ENCODE measurements around the gene MMP24OS. TPM values are rescaled to one million over a fixed set of nuclear protein-coding genes. Genes with fewer than 3 reads are reported as not detected.

The MMP24OS gene
- total RNA-seq, 1 donor from 2014 or later: 2.9 TPM

DNA sequence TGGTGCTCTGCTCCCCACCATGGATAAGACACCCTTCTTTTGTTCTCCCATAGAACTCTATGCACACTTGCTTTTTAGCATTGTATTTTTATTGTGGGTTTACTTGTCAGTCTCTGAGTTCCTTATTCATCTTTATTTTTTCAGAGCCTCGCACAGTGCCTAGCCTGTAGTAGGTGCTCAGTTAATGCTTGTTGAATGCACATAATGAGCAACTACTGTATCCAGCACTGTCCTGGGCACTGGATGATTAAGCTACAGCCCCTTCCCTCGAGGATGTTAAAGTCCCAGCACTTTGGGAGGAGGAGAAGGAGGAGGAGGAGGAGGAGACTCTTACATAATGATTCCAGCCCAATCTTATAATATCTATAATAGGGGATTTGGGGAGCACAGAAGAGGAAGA, 34.6 kb downstream of the MMP24OS start:
- DNase-seq (ENCODE audit: low spot score): no peak
- Mint-ChIP-seq H3K27me3 (ENCODE audit: insufficient read depth, low read depth) (peaks cover 2% of the 10 kb centered on the region), H3K4me3 (no peak overlapping the region), H3K36me3 (no peaks in the 10 kb centered on the region), H3K27ac (no peak overlapping the region), H3K4me1 (peaks cover 3% of the 10 kb centered on the region), H3K9me3 (no peaks in the 10 kb centered on the region)
- Histone ChIP-seq H3K36me3 (no peaks in the 10 kb centered on the region), H4K20me1 (ENCODE audit: low read depth) (no peaks in the 10 kb centered on the region), H3K79me2 (ENCODE audit: low read depth) (no peaks in the 10 kb centered on the region), H3K9me3 (ENCODE audit: low read depth) (no peaks in the 10 kb centered on the region), H3K4me1 (no peaks in the 10 kb centered on the region), H3K27ac (no peak overlapping the region), H3K9ac (no peak overlapping the region), H3K4me2 (no peak overlapping the region), H3K4me3 (no peak overlapping the region), H3F3A (ENCODE audit: low read depth) (no peaks in the 10 kb centered on the region), H3K27me3 (no peaks in the 10 kb centered on the region), H2AFZ (replicated peaks) (no peak overlapping the region)
- TF ChIP-seq EZH2phosphoT487 (IDR thresholded peaks at IDR 0.05): no peak

- Histone ChIP-seq H3K27me3 (no peaks in the 10 kb centered on the region), H3K4me2 (no peak overlapping the region), H4K20me1 (ENCODE audit: low read depth) (no peaks in the 10 kb centered on the region), H2AFZ (replicated peaks) (no peak overlapping the region), H3K9ac (no peak overlapping the region), H3K27ac (no peak overlapping the region), H3K9me3 (ENCODE audit: low read depth) (no peaks in the 10 kb centered on the region), H3F3A (ENCODE audit: low read depth) (no peaks in the 10 kb centered on the region), H3K79me2 (ENCODE audit: low read depth) (no peaks in the 10 kb centered on the region), H3K4me1 (no peaks in the 10 kb centered on the region), H3K36me3 (no peaks in the 10 kb centered on the region), H3K4me3 (no peak overlapping the region)
- TF ChIP-seq CTCF (IDR thresholded peaks at IDR 0.05) (no peak), EZH2 (IDR thresholded peaks at IDR 0.05) (no peak), EZH2phosphoT487 (IDR thresholded peaks at IDR 0.05) (no peak)
- no peak for DNase-seq (ENCODE audit: low spot score)
- no peak overlapping the region for H3K4me3 Mint-ChIP-seq
- H3K4me1 Mint-ChIP-seq: peaks cover 3% of the 10 kb centered on the region
- H3K27ac Mint-ChIP-seq: no peak overlapping the region
- H3K9me3 Mint-ChIP-seq: no peaks in the 10 kb centered on the region
- peaks cover 3% of the 10 kb centered on the region for H3K27me3 Mint-ChIP-seq (ENCODE audit: insufficient read depth, low read depth)
- H3K36me3 Mint-ChIP-seq: no peaks in the 10 kb centered on the region
These were observed 37.1 kb downstream of the MMP24OS start for GRCh38 chr20:35240811-35241293.

- Histone ChIP-seq H3K27me3 (no peaks in the 10 kb centered on the region), H3K4me1 (no peaks in the 10 kb centered on the region), H3K4me3 (no peak overlapping the region), H3K36me3 (no peaks in the 10 kb centered on the region), H3K4me2 (no peak overlapping the region), H3K9ac (no peak overlapping the region), H3K9me3 (ENCODE audit: low read depth) (no peaks in the 10 kb centered on the region), H4K20me1 (ENCODE audit: low read depth) (no peaks in the 10 kb centered on the region), H3K79me2 (ENCODE audit: low read depth) (no peaks in the 10 kb centered on the region), H3K27ac (no peak overlapping the region), H2AFZ (replicated peaks) (no peak overlapping the region), H3F3A (ENCODE audit: low read depth) (no peaks in the 10 kb centered on the region)
- H3K27me3 Mint-ChIP-seq (ENCODE audit: insufficient read depth, low read depth): peaks cover 3% of the 10 kb centered on the region
- no peaks in the 10 kb centered on the region for H3K9me3 Mint-ChIP-seq
- DNase-seq (ENCODE audit: low spot score): no peak
- no peak for TF ChIP-seq EZH2phosphoT487 (IDR thresholded peaks at IDR 0.05)
- no peak for TF ChIP-seq CTCF (IDR thresholded peaks at IDR 0.05)
- no peak for TF ChIP-seq EZH2 (IDR thresholded peaks at IDR 0.05)
- peaks cover 3% of the 10 kb centered on the region for H3K4me1 Mint-ChIP-seq
- no peak overlapping the region for H3K4me3 Mint-ChIP-seq
- H3K27ac Mint-ChIP-seq: no peak overlapping the region
- H3K36me3 Mint-ChIP-seq: no peaks in the 10 kb centered on the region
These were observed 37.7 kb downstream of the MMP24OS start for GRCh38 chr20:35240083-35240810.

- Mint-ChIP-seq H3K27me3 (ENCODE audit: insufficient read depth, low read depth) (peaks cover 4% of the 10 kb centered on the region), H3K4me3 (no peak overlapping the region), H3K36me3 (no peaks in the 10 kb centered on the region), H3K9me3 (no peaks in the 10 kb centered on the region), H3K27ac (no peak overlapping the region), H3K4me1 (peaks cover 3% of the 10 kb centered on the region)
- DNase-seq (ENCODE audit: low spot score): no peak
- no peak overlapping the region for H3K4me3 ChIP-seq
- no peaks in the 10 kb centered on the region for H3K79me2 ChIP-seq (ENCODE audit: low read depth)
- H3F3A ChIP-seq (ENCODE audit: low read depth): no peaks in the 10 kb centered on the region
- no peaks in the 10 kb centered on the region for H3K36me3 ChIP-seq
- H3K4me1 ChIP-seq: no peaks in the 10 kb centered on the region
- no peaks in the 10 kb centered on the region for H4K20me1 ChIP-seq (ENCODE audit: low read depth)
- no peak overlapping the region for H3K4me2 ChIP-seq
- no peak overlapping the region for H2AFZ ChIP-seq (replicated peaks)
- no peaks in the 10 kb centered on the region for H3K9me3 ChIP-seq (ENCODE audit: low read depth)
- H3K27me3 ChIP-seq: no peaks in the 10 kb centered on the region
- no peak overlapping the region for H3K9ac ChIP-seq
- no peak overlapping the region for H3K27ac ChIP-seq
- TF ChIP-seq CTCF (IDR thresholded peaks at IDR 0.05): no peak
- TF ChIP-seq EZH2 (IDR thresholded peaks at IDR 0.05): no peak
- no peak for TF ChIP-seq EZH2phosphoT487 (IDR thresholded peaks at IDR 0.05)
These were observed 39.2 kb downstream of the MMP24OS start for GRCh38 chr20:35238735-35239134.

Measured in neural progenitor cell (in vitro differentiated cells).